BLaER1 (cell line): ENCODE measurements around the gene SLC15A5.

Experiments
- H3K27ac ChIP-seq: shearing (Covaris generic); formaldehyde crosslinking; 2 replicates; pipeline ENCODE4 v1.8.1; 2022
- H3K27me3 ChIP-seq: shearing (Covaris generic); formaldehyde crosslinking; 2 replicates; pipeline ENCODE4 v1.8.1; 2022
- H3K36me3 ChIP-seq: shearing (Covaris generic); formaldehyde crosslinking; 2 replicates; pipeline ENCODE4 v1.8.1; 2022
- H3K4me1 ChIP-seq: shearing (Covaris generic); formaldehyde crosslinking; 2 replicates; pipeline ENCODE4 v1.8.1; 2022
- H3K4me2 ChIP-seq: shearing (Covaris generic); formaldehyde crosslinking; 2 replicates; pipeline ENCODE4 v1.8.1; 2022
- H3K4me3 ChIP-seq: shearing (Covaris generic); formaldehyde crosslinking; 2 replicates; pipeline ENCODE4 v1.8.1; 2022
- H3K9ac ChIP-seq: shearing (Covaris generic); formaldehyde crosslinking; 2 replicates; pipeline ENCODE4 v1.8.1; 2022
- H3K9me3 ChIP-seq: shearing (Covaris generic); formaldehyde crosslinking; 2 replicates; pipeline ENCODE4 v1.8.1; 2022
- H4K20me1 ChIP-seq: shearing (Covaris generic); formaldehyde crosslinking; 2 replicates; pipeline ENCODE4 v1.8.1; 2022
- Cebpa-rat ChIP-seq: shearing (Covaris generic); IDR thresholded peaks from 2 replicates; pipeline ENCODE4 v1.8.1; 2022

SLC15A5 gene

GRCh38 chr12:16269946-16270345 is 7.5 kb downstream of the SLC15A5 start:
- Histone ChIP-seq H3K27me3 (no peaks in the 10 kb centered on the region), H3K27ac (no peak overlapping the region), H3K9me3 (no peaks in the 10 kb centered on the region), H3K36me3 (no peaks in the 10 kb centered on the region), H3K4me3 (no peak overlapping the region), H4K20me1 (no peaks in the 10 kb centered on the region), H3K4me2 (no peak overlapping the region), H3K9ac (no peak overlapping the region), H3K4me1 (no peaks in the 10 kb centered on the region)
- TF ChIP-seq Cebpa-rat, result no peak

- Histone ChIP-seq H3K27ac (no peak overlapping the region), H3K27me3 (no peaks in the 10 kb centered on the region), H3K4me3 (no peak overlapping the region), H3K4me1 (no peaks in the 10 kb centered on the region), H3K36me3 (no peaks in the 10 kb centered on the region), H3K9me3 (peaks cover 9% of the 10 kb centered on the region), H3K9ac (no peak overlapping the region), H4K20me1 (no peaks in the 10 kb centered on the region), H3K4me2 (no peak overlapping the region)
- TF ChIP-seq Cebpa-rat, result no peak
These were observed 11.4 kb downstream of the SLC15A5 start for GRCh38 chr12:16266085-16266484.

GRCh38 chr12:16261944-16262475 is 15.5 kb downstream of the SLC15A5 start:
- no peak for TF ChIP-seq Cebpa-rat
- peaks cover 9% of the 10 kb centered on the region for H3K9me3 ChIP-seq
- H3K27me3 ChIP-seq, result no peaks in the 10 kb centered on the region
- no peak overlapping the region for H3K9ac ChIP-seq
- no peak overlapping the region for H3K4me2 ChIP-seq
- no peaks in the 10 kb centered on the region for H3K4me1 ChIP-seq
- no peak overlapping the region for H3K4me3 ChIP-seq
- no peaks in the 10 kb centered on the region for H4K20me1 ChIP-seq
- H3K27ac ChIP-seq, result no peak overlapping the region
- no peaks in the 10 kb centered on the region for H3K36me3 ChIP-seq

GRCh38 chr12:16260206-16260605 is 17.3 kb downstream of the SLC15A5 start:
- no peak for TF ChIP-seq Cebpa-rat
- Histone ChIP-seq H3K9ac (no peak overlapping the region), H3K4me1 (no peaks in the 10 kb centered on the region), H3K4me2 (no peak overlapping the region), H3K27me3 (no peaks in the 10 kb centered on the region), H3K27ac (no peak overlapping the region), H3K4me3 (no peak overlapping the region), H4K20me1 (no peaks in the 10 kb centered on the region), H3K9me3 (peaks cover 9% of the 10 kb centered on the region), H3K36me3 (no peaks in the 10 kb centered on the region)

- Histone ChIP-seq H4K20me1 (no peaks in the 10 kb centered on the region), H3K9me3 (peaks cover 6% of the 10 kb centered on the region), H3K27ac (no peak overlapping the region), H3K9ac (no peak overlapping the region), H3K4me1 (no peaks in the 10 kb centered on the region), H3K4me3 (no peak overlapping the region), H3K36me3 (no peaks in the 10 kb centered on the region), H3K27me3 (no peaks in the 10 kb centered on the region), H3K4me2 (no peak overlapping the region)
- no peak for TF ChIP-seq Cebpa-rat
These were observed 18.5 kb downstream of the SLC15A5 start for GRCh38 chr12:16258963-16259362.

GRCh38 chr12:16246264-16246663 is 31.2 kb downstream of the SLC15A5 start:
- Histone ChIP-seq H3K4me3 (no peak overlapping the region), H3K9me3 (no peaks in the 10 kb centered on the region), H4K20me1 (no peaks in the 10 kb centered on the region), H3K27me3 (no peaks in the 10 kb centered on the region), H3K27ac (no peak overlapping the region), H3K4me1 (no peaks in the 10 kb centered on the region), H3K36me3 (no peaks in the 10 kb centered on the region), H3K4me2 (no peak overlapping the region), H3K9ac (no peak overlapping the region)
- no peak for TF ChIP-seq Cebpa-rat

- H3K9ac ChIP-seq, result no peak overlapping the region
- H3K36me3 ChIP-seq, result no peaks in the 10 kb centered on the region
- H3K4me3 ChIP-seq, result no peak overlapping the region
- H3K27me3 ChIP-seq, result no peaks in the 10 kb centered on the region
- no peaks in the 10 kb centered on the region for H3K9me3 ChIP-seq
- H4K20me1 ChIP-seq, result no peaks in the 10 kb centered on the region
- no peak for TF ChIP-seq Cebpa-rat
- no peaks in the 10 kb centered on the region for H3K4me1 ChIP-seq
- H3K27ac ChIP-seq, result no peak overlapping the region
- no peak overlapping the region for H3K4me2 ChIP-seq
These were observed 32.3 kb downstream of the SLC15A5 start for GRCh38 chr12:16245209-16245608.

- H3K4me1 ChIP-seq, result no peaks in the 10 kb centered on the region
- no peaks in the 10 kb centered on the region for H4K20me1 ChIP-seq
- no peak overlapping the region for H3K4me2 ChIP-seq
- H3K36me3 ChIP-seq, result no peaks in the 10 kb centered on the region
- no peak overlapping the region for H3K9ac ChIP-seq
- no peak overlapping the region for H3K4me3 ChIP-seq
- no peak for TF ChIP-seq Cebpa-rat
- H3K9me3 ChIP-seq, result no peaks in the 10 kb centered on the region
- H3K27me3 ChIP-seq, result no peaks in the 10 kb centered on the region
- H3K27ac ChIP-seq, result no peak overlapping the region
These were observed 33.7 kb downstream of the SLC15A5 start for GRCh38 chr12:16243487-16244412.

GRCh38 chr12:16241346-16241745 is 36.1 kb downstream of the SLC15A5 start:
- Histone ChIP-seq H3K9me3 (no peaks in the 10 kb centered on the region), H3K36me3 (no peaks in the 10 kb centered on the region), H4K20me1 (no peaks in the 10 kb centered on the region), H3K27ac (no peak overlapping the region), H3K27me3 (no peaks in the 10 kb centered on the region), H3K4me2 (no peak overlapping the region), H3K4me1 (no peaks in the 10 kb centered on the region), H3K9ac (no peak overlapping the region), H3K4me3 (no peak overlapping the region)
- no peak for TF ChIP-seq Cebpa-rat

- Histone ChIP-seq H3K27ac (no peak overlapping the region), H3K27me3 (no peaks in the 10 kb centered on the region), H3K9ac (no peak overlapping the region), H3K4me1 (no peaks in the 10 kb centered on the region), H3K4me3 (no peak overlapping the region), H3K36me3 (no peaks in the 10 kb centered on the region), H4K20me1 (no peaks in the 10 kb centered on the region), H3K9me3 (no peaks in the 10 kb centered on the region), H3K4me2 (no peak overlapping the region)
- TF ChIP-seq Cebpa-rat, result no peak
These were observed 38.8 kb downstream of the SLC15A5 start for GRCh38 chr12:16238661-16239060.
